PC-3 (cell line): ENCODE data around the gene EMID1. TPM values are rescaled to one million over a fixed set of nuclear protein-coding genes. Genes with fewer than 3 reads are reported as not detected.

Experiments
- ATAC-seq: fragments of 200-7000 bp; cut with Tn5 transposase; 2 replicates; pipeline ENCODE4 v1.9.1; 2020; ENCODE audit warnings: mild to moderate bottlenecking, moderate library complexity
- BruUV-seq: library from RNA; stranded (reverse); fragments of 400-500 nt; replicated peaks from 2 replicates; lab custom pipeline; 2021; lab: Mats Ljungman, UMichigan
- CTCF ChIA-PET: fragments of 300-600 bp; sonication (Branson Sonifier 250); formaldehyde crosslinking; loops from one replicate; lab custom pipeline; 2022; ENCODE audit warnings: antibody characterized with exemption; lab: Charles Lee
- POLR2A ChIA-PET: fragments of 300-600 bp; sonication (Branson Sonifier 250); formaldehyde crosslinking; loops from one replicate; lab custom pipeline; 2022; ENCODE audit warnings: antibody characterized with exemption; ENCODE audit not compliant: unreplicated experiment; lab: Charles Lee
- DNase-seq: peaks from one replicate; pipeline ENCODE4 v3.0.0-alpha.2; 2015
- H2AFZ ChIP-seq: fragments of 300-600 bp; sonication (generic); 2 replicates; pipeline ENCODE4 v1.6.0; 2016; ENCODE audit warnings: antibody characterized with exemption, low read length
- H3F3A ChIP-seq: fragments of 300-600 bp; sonication (generic); one replicate; pipeline ENCODE4 v1.6.0; 2017; ENCODE audit warnings: antibody characterized with exemption, low read length, control low read depth, mild to moderate bottlenecking; ENCODE audit not compliant: unreplicated experiment
- H3K27ac ChIP-seq: fragments of 300-600 bp; sonication (generic); 2 replicates; pipeline ENCODE4 v1.5.1; 2016; ENCODE audit warnings: mild to moderate bottlenecking, low read length
- H3K27me3 ChIP-seq: fragments of 300-600 bp; sonication (generic); 2 replicates; pipeline ENCODE4 v1.6.1; 2016; ENCODE audit warnings: low read length, mixed read lengths
- H3K36me3 ChIP-seq: fragments of 300-600 bp; sonication (generic); 2 replicates; pipeline ENCODE4 v1.6.1; 2016; ENCODE audit warnings: low read depth, mixed run types, low read length, mixed read lengths
- H3K4me1 ChIP-seq: fragments of 300-600 bp; sonication (generic); 2 replicates; pipeline ENCODE4 v1.5.1; 2016; ENCODE audit warnings: low read length; ENCODE audit not compliant: insufficient read depth
- H3K4me2 ChIP-seq: fragments of 300-600 bp; sonication (generic); 2 replicates; pipeline ENCODE4 v1.6.0; 2016; ENCODE audit warnings: low read length
- H3K4me3 ChIP-seq: fragments of 300-600 bp; sonication (generic); 2 replicates; pipeline ENCODE4 v1.5.1; 2016; ENCODE audit warnings: mild to moderate bottlenecking, low read length, mixed read lengths
- H3K79me2 ChIP-seq: fragments of 300-600 bp; sonication (generic); 2 replicates; pipeline ENCODE4 v1.6.1; 2017; ENCODE audit warnings: low read length, mixed read lengths
- H3K9ac ChIP-seq: fragments of 300-600 bp; sonication (generic); 2 replicates; pipeline ENCODE4 v1.6.0; 2016; ENCODE audit warnings: mild to moderate bottlenecking, low read length
- H3K9me2 ChIP-seq: fragments of 300-600 bp; sonication (generic); replicated peaks from 2 replicates; pipeline ENCODE4 v1.6.1; 2016; ENCODE audit warnings: mixed run types, low read length, mixed read lengths
- H3K9me3 ChIP-seq: fragments of 300-600 bp; sonication (generic); 2 replicates; pipeline ENCODE4 v1.6.1; 2016; ENCODE audit warnings: low read length, mixed read lengths
- H4K20me1 ChIP-seq: fragments of 300-600 bp; sonication (generic); 2 replicates; pipeline ENCODE4 v1.6.1; 2016; ENCODE audit warnings: low read length, mixed read lengths
- CTCF ChIP-seq: fragments of 300-600 bp; sonication (generic); conservative IDR thresholded peaks from 2 replicates; pipeline ENCODE4 v1.5.1; 2017; ENCODE audit warnings: antibody characterized with exemption, low read depth, mild to moderate bottlenecking, low read length
- EZH2 ChIP-seq: fragments of 300-600 bp; sonication (generic); IDR thresholded peaks from one replicate; pipeline ENCODE4 v1.6.1; 2017; ENCODE audit warnings: antibody characterized with exemption, mild to moderate bottlenecking, low read length; ENCODE audit not compliant: unreplicated experiment
- EZH2phosphoT487 ChIP-seq: fragments of 300-600 bp; sonication (generic); IDR thresholded peaks from 2 replicates; pipeline ENCODE4 v1.6.1; 2018; ENCODE audit warnings: mild to moderate bottlenecking, antibody characterized with exemption, low read length, borderline replicate concordance
- intact Hi-C: fragments of 100-400 bp; cut with micrococcal nuclease; formaldehyde crosslinking; loops from 2 replicates; pipeline ENCODE4 v1.9.0; 2023
- total RNA-seq: library from RNA; depleted of rRNA; stranded (reverse); fragments of >200 nt; gene quantifications from 2 replicates; pipeline ENCODE4 v1.2.3, GENCODE V29; 2014

EMID1 gene
- total RNA-seq, 1 experiment from 2014 or later, result 1.2 TPM

GRCh38 chr22:29300807-29301601, 95.3 kb downstream of the EMID1 start:
- no peak overlapping the region for H3K4me2 ChIP-seq
- H3K27ac ChIP-seq, result no peak overlapping the region
- no peak overlapping the region for H3K4me3 ChIP-seq
- H3K9me2 ChIP-seq, result no peaks in the 10 kb centered on the region
- no peaks in the 10 kb centered on the region for H4K20me1 ChIP-seq
- DNase-seq (no peak), ATAC-seq (peak; percentile 7; the same call in 1 of the 2 replicates)
- CTCF ChIA-PET, result no interaction called here
- no peak overlapping the region for H3K9ac ChIP-seq
- no peaks in the 10 kb centered on the region for H3K9me3 ChIP-seq
- POLR2A ChIA-PET, result no interaction called here
- peaks cover 6% of the 10 kb centered on the region for H3F3A ChIP-seq
- H2AFZ ChIP-seq, result no peak overlapping the region
- intact Hi-C loops, result no loop called here
- no peaks in the 10 kb centered on the region for H3K27me3 ChIP-seq
- H3K4me1 ChIP-seq, result no peaks in the 10 kb centered on the region
- H3K79me2 ChIP-seq, result no peaks in the 10 kb centered on the region
- BruUV-seq, result no TSS peak
- H3K36me3 ChIP-seq, result peaks cover 36% of the 10 kb centered on the region
- TF ChIP-seq CTCF, result no peak
- TF ChIP-seq EZH2, result no peak
- TF ChIP-seq EZH2phosphoT487, result no peak

GRCh38 chr22:29301716-29302401, 96.2 kb downstream of the EMID1 start:
- ChIA-PET POLR2A (no interaction called here), CTCF (no interaction called here)
- H3K9ac ChIP-seq, result no peak overlapping the region
- H2AFZ ChIP-seq, result no peak overlapping the region
- intact Hi-C loops, result no loop called here
- H3K9me2 ChIP-seq, result no peaks in the 10 kb centered on the region
- H3K4me2 ChIP-seq, result no peak overlapping the region
- no peaks in the 10 kb centered on the region for H3K9me3 ChIP-seq
- H3K36me3 ChIP-seq, result peaks cover 28% of the 10 kb centered on the region
- H3F3A ChIP-seq, result peaks cover 6% of the 10 kb centered on the region
- no peak for DNase-seq
- H3K27me3 ChIP-seq, result no peaks in the 10 kb centered on the region
- no peak overlapping the region for H3K27ac ChIP-seq
- no peak overlapping the region for H3K4me3 ChIP-seq
- ATAC-seq, result no peak
- TF ChIP-seq EZH2, result no peak
- no peak for TF ChIP-seq EZH2phosphoT487
- no peak for TF ChIP-seq CTCF
- H4K20me1 ChIP-seq, result no peaks in the 10 kb centered on the region
- no peaks in the 10 kb centered on the region for H3K4me1 ChIP-seq
- BruUV-seq, result TSS peak; percentile 4
- H3K79me2 ChIP-seq, result no peaks in the 10 kb centered on the region

- no peak overlapping the region for H3K27ac ChIP-seq
- no TSS peak for BruUV-seq
- ChIA-PET CTCF (interaction anchor here (0.6 to 1.3 kb wide), 2 partner anchors 18 to 55 kb away, joined by 5 read pairs; no protein-coding TSS in a partner anchor), POLR2A (no interaction called here)
- H3F3A ChIP-seq, result peaks cover 6% of the 10 kb centered on the region
- H3K36me3 ChIP-seq, result peaks cover 23% of the 10 kb centered on the region
- intact Hi-C loops, result no loop called here
- no peaks in the 10 kb centered on the region for H3K9me3 ChIP-seq
- no peak overlapping the region for H3K4me3 ChIP-seq
- no peak overlapping the region for H2AFZ ChIP-seq
- H3K4me2 ChIP-seq, result no peak overlapping the region
- TF ChIP-seq EZH2 (no peak), EZH2phosphoT487 (no peak), CTCF (no peak)
- peaks cover 3% of the 10 kb centered on the region for H3K79me2 ChIP-seq
- no peak for ATAC-seq
- no peak for DNase-seq
- H3K27me3 ChIP-seq, result no peaks in the 10 kb centered on the region
- no peaks in the 10 kb centered on the region for H4K20me1 ChIP-seq
- no peak overlapping the region for H3K9ac ChIP-seq
- no peaks in the 10 kb centered on the region for H3K9me2 ChIP-seq
- no peaks in the 10 kb centered on the region for H3K4me1 ChIP-seq
Measured at GRCh38 chr22:29302402-29302680, 96.6 kb downstream of the EMID1 start.
